ELF-1 (cell line): ENCODE measurements around the gene TSSK6.
A peak's percentile ranks its signal among the peaks of the same experiment; 100 is the strongest.

Experiments
- DNase-seq: peaks from one replicate; pipeline ENCODE4 v3.0.0-alpha.2; 2016; ENCODE audit warnings: low read depth, low spot score

TSSK6 gene

DNA sequence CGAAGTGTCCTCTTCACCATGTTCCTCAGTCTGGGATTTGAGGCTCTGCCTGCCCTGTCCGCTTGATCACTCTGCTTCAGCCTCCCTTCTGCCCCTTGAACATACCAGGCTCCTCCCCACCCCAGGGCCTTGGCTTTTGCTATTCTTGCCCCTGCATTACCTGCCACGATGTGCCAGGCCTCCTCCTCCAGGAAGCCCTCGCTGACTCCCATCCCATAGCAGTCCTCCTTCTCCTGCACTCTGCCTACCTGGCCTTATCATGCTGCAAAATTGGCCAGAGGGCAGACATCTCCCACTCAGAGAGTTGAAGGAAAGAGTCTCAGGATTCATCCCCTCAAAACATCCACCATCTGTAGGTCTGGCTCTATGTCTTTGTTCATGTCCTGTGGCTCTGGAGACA, 15.5 kb upstream of the TSSK6 start:
- no peak for DNase-seq

DNA sequence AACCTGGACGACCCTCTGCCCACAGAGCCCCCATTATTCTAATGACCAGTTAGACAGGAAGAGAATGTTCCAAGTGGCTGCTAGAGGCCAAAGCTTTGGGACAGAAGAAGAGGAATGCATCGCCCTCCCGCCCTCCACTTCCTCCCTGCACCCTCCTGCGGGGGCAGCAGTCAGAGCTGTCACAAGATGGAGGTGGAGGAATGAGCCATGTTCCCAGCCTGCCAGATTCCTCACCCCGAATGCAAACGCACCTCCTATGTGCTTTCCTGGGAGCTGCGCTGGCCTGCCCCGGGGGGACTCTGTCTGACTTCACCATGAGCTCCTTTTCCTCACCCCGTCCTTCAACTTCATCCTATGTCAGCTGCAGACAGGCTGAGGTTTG, 15.1 kb upstream of the TSSK6 start:
- no peak for DNase-seq

DNA sequence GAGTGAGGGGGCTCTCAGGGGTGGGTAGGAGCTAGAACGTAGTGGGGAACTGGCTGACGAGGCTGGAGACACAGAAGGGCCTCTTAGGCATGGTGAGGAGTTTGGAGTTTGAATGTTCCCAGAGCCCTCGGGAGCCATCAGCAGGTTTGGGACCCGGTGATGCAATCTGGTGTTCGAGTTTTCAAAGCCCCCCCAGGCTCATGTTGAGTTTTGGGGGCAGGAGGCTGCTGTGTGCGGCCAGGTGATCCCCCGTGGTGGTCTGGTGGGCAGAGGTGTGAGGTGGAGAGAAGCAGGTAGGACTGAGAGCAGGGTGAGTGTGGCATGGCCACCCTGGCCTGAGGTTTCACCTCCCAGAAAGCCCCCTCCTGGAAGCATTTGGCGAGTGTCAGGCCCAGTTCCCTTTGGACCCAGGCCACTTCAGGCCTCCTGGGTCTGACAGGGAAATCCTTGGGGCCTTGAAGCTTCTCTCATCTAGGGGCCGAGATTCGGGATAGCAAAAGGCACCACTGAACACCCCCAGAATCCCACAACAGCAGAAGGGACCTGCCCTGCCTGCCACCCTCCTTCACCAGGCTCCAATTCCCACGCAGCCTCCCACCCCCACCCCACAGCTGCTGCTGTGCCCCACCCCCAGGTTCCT, 14.6 kb upstream of the TSSK6 start:
- no peak for DNase-seq

DNA sequence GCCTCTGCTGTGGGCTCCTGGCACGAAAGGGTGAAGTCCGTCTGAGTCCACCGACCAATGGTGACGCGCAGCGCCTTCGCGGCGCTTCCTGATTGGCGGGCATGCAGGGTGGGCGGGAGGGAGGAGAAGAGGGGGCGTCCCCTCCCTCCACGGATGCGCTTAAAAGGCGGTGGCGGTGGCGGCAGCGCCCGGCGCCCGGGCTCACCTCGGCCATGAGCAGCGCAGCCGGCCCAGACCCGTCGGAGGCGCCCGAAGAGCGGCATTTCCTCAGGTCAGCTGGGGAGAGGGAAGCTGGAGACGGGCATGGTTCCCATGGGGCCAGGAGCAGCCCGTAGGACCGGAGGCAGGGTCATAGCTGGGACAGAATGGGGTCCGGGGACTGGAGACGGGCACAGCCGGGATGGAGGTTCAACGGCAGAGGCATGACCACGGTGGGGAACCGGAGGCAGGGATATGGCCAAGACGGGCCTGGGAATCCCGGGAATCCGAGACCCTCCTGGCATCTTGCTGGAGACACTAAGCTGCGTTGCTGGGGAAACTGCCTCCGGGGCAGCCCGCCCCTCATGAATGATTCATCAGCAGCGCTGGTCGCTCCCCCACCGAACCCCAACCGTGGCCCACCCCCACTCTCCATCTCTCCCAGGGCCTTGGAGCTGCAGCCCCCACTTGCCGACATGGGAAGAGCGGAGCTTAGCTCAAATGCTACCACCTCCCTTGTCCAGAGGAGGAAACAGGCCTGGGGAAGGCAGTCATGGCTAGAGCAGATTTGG, 13.6 kb upstream of the TSSK6 start, which contains the start of gene YJEFN3:
YJEFN3 (plus strand) TSS at position 191 of the 770 bp plus-strand sequence; CDS start at position 213, 22 bp downstream.
- DNase-seq, result peak; percentile 75

DNA sequence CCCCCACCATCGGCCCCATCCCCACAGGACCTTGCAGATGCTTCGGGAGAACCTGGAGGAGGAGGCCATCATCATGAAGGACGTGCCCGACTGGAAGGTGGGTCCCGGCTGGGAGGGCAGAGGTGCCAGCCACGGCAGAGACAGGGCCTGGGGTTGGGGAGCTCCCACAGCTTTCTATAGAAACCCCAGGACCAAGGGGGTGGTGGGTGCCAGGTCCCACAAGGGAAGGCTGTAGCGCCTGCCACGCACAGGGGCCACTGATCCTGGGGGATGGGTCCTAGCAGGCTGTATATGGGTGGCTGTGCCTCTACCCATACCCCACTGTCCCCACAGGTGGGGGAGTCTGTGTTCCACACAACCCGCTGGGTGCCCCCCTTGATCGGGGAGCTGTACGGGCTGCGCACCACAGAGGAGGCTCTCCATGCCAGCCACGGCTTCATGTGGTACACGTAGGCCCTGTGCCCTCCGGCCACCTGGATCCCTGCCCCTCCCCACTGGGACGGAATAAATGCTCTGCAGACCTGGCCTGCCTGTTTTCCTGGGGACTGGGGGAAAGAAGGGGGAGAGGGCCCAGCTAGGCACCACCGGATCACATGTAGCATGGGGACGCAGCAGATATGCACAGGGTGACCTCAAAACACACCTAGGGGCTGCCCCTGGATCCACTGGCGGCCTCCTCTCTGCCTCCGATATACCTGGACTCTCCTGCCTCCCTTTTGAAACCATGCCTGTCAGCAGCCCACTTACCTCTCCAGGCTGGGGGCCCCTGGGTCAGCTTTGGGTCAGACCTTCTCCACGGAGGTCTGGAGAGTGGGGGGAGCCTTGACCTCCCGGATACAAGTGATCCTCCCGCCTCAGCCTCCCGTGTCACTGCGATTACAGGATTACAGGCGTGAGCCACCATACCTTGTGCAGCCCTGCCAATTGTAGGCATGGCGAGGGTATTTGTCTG, 12.6 kb upstream of the TSSK6 start:
- DNase-seq, result no peak

DNA sequence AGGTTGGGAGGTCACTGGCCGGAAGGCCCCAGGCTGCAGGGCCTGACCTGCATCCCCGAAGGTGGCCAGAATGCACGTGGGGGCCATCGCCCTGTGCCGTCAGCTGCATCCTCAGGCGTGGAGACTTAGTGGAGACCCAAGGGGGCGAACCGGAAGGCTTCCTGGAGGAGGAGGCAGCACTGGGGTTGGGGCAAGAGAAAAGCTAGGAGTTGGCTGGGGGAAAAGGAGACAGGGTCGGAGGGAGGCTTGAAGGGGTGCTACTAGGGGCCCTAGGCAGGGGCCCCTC, 12.0 kb upstream of the TSSK6 start:
- no peak for DNase-seq

DNA sequence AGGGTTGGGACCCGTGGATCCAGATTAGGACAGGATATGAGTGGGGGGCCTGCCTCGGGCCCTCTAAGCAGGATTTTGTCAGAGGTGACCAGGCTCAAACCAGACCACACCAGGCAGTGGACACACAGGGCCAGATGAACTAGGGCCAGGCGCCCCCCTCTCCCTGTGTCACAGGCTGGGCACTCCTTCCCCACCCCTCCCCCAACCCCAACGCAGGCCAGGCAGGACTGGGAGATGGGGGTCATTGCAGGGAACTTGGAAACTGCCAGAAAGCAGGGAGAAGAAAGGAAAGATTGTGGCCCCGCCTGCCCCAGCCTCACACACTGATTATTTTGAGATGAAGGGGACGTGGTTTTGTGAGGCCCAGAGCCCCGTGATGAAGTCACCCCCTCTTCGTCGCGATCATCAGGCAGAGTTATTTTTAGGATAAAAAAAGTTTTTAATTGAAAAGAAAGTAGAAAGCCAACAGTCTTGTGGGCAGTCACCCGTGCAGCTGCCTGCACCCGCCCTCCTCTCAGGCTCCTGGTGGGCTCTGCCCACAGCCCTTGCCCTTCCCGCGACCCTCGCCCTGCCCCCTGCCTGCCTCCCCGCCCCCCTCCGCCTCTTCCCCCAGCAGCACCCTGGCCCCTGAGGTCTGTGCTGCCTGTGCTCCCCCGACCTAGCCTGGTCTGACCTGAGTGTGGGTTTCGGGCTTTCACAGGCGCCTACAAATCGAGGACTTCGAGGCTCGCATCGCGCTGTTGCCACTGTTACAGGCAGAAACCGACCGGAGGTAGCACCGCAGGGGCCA, 11.4 kb upstream of the TSSK6 start:
- DNase-seq, result no peak

DNA sequence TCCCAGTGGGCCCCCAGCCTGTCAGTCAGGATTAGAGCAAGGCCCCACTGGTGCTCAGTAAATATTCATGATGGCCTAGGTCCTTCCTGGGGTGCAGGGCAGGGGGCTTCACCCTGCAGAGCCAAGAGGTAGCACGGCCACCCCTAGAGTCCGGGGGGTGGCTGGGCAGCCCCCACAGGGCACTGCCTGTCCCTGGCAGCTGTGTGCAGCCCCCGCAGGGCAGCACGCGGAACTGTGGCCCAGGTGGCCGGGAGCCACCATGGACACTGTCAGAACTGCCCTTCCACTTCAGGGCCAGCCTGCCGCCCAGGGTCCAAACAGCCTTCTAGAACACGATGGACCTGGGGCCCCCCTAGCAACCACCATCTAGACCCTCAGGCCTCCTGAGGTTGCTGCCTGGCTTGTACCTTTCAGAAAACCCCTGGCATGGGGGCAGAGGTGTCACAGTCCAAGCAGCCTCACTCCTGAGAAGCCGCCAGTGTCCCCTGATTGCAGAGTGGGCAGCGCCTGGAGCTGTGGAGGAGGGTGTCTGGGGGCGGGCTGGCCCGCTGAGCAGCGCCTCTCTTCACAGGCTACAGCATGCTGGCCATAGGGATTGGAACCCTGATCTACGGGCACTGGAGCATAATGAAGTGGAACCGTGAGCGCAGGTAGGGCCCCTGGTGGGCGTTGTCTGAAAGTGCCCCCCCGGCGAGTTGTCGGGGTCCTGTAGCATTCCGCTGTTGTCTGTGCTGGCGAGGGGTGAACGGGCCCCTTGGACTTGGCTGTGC, 10.4 kb upstream of the TSSK6 start:
- no peak for DNase-seq

DNA sequence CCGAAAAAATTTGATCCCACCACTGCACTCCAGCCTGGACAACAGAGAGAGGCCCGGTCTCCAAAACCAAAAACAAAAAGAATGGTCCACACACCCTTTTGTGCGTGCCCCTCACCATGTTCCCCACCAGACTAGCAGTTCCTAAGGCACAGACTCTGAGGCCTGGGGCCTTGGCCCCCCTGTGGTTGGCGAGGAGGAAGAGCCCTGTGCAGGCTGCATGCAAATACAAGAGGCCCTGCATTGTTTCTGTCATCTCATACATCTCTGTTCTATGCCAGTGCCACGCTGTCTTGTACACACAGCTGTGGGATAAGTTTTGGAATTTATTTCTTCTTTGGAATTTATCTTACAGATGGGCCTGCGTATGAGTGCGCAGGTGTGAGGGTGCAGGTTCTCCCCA, 8.7 kb upstream of the TSSK6 start:
- DNase-seq, result no peak

DNA sequence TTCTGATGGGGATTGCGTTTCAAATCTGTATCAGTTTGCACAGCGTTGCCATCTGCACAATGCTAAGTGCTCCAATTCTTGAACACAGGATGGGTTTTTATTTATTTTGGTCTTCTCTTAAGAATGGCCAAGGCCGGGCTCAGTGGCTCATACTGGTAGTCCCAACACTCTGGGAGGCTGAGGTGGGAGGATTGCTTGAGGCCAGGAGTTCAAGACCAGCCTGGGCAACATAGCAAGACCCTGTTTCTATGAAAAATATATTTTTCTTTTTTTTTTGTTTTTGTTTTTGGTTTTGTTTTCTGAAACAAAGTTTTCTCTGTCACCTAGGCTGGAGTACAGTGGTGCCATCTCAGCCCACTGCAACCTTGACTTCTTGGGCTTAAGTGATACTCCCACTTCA, 7.8 kb upstream of the TSSK6 start:
- no peak for DNase-seq

DNA sequence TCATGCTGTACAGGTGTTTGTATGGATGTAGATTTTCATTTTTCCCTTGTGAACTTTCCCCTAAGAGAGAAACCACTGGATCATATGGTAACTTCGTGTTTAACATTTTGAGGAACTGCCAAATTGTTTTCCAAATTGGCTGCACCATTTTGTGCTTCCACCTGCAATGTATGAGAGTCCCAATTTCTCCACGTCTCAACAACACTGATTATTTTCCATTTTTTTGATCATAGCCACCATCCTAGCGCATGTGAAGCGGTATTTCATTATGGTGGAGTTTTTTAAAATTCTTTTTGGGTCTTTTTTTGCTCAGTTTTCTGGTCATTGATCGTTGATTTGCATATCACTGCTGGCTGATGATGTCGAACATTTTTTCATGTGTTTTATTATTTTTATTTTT, 5.6 kb upstream of the TSSK6 start:
- no peak for DNase-seq

DNA sequence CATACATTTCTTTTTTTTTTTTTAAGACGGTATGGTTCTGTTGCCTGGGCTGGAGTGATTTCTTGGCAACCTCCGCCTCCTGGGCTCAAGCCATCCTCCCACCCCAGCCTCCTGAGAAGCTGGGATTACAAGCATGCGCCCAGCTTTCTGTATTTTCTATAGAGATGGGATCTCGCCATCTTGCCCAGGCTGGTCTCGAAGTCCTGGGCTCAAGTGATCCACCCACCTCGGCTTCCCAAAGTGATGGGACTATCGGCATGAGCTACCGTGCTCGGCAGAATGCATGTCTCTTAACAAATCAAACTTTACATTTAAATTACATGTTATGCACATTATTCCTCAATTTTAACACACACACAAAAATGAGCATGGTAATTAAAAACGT, 1.9 kb upstream of the TSSK6 start:
- DNase-seq, result no peak

DNA sequence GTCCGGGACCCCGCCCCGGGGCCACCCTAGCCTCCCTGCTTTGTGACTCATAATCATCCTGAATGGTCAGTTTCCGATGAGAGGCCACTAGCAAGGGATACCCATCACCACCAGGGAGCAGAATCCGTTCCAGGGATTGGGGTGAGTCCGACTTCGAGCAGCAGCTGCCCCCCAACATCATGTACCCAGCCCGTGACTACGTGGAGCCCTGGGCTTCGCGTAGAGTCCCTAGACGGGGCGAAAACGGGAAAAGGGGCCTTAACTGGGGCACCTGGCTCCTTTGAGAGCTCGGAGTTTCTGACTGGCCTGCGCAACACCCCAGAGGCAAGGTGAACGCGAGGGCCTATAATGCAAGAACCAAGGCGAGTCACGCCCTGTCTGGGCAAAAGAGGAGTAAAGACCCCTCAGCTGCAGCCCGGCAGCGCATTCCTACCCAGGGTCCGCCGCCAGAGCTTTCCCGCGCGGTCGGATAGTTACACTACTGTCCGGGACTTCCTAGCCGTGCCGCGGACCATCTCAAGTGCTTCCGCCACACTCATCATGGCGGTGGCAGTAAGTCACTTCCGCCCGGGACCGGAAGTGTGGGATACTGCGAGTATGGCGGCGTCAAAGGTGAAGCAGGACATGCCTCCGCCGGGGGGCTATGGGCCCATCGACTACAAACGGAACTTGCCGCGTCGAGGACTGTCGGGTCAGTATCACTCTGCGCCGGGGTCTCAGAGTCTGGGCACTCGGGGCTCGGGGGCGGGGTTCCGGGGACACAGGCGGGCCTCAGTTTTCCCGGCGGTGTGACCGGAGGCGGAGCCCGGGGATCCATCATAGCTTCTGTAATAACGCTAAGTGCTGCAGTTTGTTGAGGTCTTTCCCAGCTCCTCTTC, 533 bp upstream of the TSSK6 start, which contains the start of gene NDUFA13:
NDUFA13 (plus strand) TSS at position 584 of the 878 bp plus-strand sequence; CDS start at position 598, 14 bp downstream.
- DNase-seq, result peak; percentile 97

DNA sequence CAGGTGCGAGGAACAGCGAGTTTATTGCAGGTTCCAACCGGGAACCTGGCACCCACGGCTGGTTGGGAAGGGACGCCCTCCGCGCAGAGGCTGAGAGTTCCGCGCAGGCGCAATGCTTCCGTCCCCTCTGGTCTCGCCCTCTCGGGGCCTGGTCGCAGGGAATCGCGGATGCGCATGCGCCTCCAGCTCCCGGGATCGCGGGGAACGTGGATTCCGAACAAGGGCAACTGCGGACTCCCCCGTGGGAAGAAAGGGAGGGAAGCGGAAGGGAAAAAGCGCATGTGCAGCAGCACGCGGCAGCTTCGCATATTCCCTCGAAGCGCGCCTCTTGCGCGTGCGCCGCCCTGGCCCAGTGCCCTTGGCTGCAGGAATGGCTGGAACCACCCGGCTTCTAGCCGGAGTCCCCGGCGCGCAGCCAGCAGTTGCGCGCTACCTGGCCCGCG, 1.1 kb downstream of the TSSK6 start:
- no peak for DNase-seq

DNA sequence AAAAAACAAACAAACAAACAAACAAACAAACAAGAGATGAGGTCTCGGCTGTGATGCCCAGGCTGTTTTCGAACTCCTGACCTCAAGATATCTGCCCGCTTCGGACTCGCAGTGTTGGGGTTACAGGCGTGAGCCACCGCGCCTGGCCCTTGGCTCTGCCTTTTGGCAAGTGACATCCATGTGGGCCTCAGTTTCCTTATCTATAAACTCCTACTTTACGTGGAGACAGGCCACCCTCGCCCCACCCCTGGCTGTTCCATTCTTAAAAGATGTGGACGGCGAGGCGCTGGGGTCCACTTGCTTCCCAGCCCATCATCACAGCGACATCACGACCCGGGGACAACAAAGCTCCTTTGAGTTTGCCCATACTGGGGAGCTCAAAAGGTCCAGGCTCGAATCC, 1.7 kb downstream of the TSSK6 start:
- DNase-seq, result no peak

DNA sequence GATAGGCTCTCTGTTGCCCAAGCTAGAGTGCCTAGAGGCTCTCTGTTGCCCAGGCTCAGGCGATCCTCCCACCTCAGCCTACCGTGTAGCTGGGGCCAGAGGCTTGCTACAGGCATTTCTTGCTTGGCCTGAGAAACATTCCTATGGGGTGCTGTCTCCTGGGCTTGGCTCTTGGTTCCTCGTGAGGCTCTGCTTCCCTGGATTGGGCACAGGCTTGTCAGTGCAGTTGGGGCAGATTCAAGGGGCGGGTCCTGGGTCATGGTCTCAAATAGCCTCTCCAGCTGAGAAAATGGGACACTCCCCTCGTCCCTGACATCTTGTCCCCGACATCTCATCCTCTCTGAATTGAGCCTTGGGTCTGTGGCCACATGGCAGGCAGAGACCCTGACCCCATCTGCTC, 4.9 kb downstream of the TSSK6 start:
- DNase-seq, result peak; percentile 68

DNA sequence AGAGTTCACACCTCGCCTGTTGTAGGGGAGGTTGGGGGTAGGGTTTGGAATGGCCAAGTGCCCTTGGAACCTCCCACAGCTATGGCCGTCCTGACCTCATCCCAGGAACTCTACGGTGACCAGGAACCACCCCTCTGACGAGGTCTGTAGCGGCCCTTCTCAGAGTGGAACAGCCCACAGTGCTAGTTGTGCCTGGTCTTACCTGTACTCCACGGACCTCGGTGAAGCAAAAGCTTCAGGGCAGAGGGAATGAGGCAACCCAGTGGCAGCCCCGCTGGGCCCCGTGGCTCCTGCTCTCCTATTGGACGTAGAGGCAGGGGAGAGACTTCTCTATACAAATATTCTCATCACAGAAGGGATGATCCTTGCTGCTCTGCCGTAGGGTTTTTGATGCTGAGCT, 7.1 kb downstream of the TSSK6 start:
- no peak for DNase-seq

DNA sequence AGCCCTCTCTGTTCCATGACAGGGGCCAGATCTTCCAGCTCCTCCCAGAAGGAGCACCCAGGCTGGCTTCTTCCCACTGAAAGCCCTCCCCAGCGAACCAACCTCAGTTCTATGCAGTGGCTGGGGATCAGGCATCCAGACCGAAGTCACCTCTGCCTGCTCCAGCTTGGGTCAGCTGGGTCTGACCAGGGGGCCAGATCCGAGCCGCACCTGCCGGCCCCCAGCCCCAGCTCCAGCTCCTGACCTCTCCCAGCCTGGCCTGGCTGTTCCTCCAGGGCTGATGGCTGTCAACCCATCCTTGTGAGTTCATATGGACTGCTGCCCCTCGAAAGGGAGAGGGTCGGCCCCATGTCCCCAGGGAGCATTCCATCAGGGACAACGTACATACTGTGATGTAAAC, 8.0 kb downstream of the TSSK6 start:
- no peak for DNase-seq

DNA sequence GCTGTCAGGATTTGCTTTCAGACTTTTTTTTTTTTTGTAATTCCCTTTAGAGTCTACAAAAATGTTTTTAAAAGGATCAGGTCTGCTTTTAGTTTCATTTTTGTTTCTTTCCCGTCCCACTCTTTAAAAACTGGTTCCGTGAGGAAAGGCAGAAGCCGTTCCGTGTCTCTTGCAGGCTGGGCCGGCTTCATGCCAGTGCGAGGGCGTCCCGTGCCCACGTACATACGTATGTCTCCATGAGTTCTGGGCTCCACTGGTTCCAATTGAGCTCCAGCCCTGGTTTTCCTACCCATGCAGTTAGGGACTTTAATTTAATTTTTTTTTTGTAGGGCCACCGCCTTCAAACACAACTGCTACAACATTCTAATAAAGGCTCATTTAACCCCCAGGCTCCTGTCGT, 8.8 kb downstream of the TSSK6 start:
- no peak for DNase-seq
